Heart right ventricle (tissue), 16 donors: Measurements from ENCODE around the gene TRAPPC5. TPM values are rescaled to one million over a fixed set of nuclear protein-coding genes. Genes with fewer than 3 reads are reported as not detected.

Experiments
- ATAC-seq, 8 donors: fragments of 200-7000 bp; cut with Tn5 transposase; one replicate each; pipeline ENCODE4 v1.9.1; 2020; ENCODE audit warnings: mild to moderate bottlenecking in 8 of 8, moderate library complexity in 8 of 8, moderate number of reproducible peaks in 1 of 8
- DNase-seq, 2 donors: peaks; one replicate each; pipeline ENCODE4 v3.0.0-alpha.2; 2020
- H3K27ac ChIP-seq, 10 donors: fragments of 200-600 bp; sonication (generic) in 2 of 10; one replicate each; pipeline versions ENCODE4 v1.5.0 to v1.8.0; 2020 to 2022; ENCODE audit warnings: mild to moderate bottlenecking in 3 of 10
- H3K27me3 ChIP-seq, 7 donors: fragments of 200-600 bp; one replicate each; pipeline ENCODE4 v1.8.0; 2021 to 2022; ENCODE audit warnings: mild to moderate bottlenecking in 2 of 7
- H3K36me3 ChIP-seq, 9 donors: fragments of 200-600 bp; sonication (generic) in 1 of 9; one replicate each; pipeline versions ENCODE4 v1.5.0 to v1.8.0; 2020 to 2022; ENCODE audit warnings: mild to moderate bottlenecking in 2 of 9
- H3K4me1 ChIP-seq, 9 donors: fragments of 200-600 bp; sonication (generic) in 1 of 9; one replicate each; pipeline versions ENCODE4 v1.5.0 to v1.8.0; 2020 to 2022; ENCODE audit warnings: mild to moderate bottlenecking in 4 of 9
- H3K4me3 ChIP-seq, 10 donors: fragments of 200-600 bp; sonication (generic) in 2 of 10; one replicate each; pipeline versions ENCODE4 v1.5.0 to v1.8.0; 2020 to 2022; ENCODE audit warnings: mild to moderate bottlenecking in 7 of 10, moderate library complexity in 2 of 10
- H3K9me3 ChIP-seq, 11 donors: fragments of 200-600 bp in 10 of 11; sonication (generic) in 2 of 11; one replicate each; pipeline versions ENCODE4 v1.5.0 to v1.8.0; 2013 to 2022; ENCODE audit warnings: mild to moderate bottlenecking in 2 of 11, control low read depth in 1 of 11, moderate library complexity in 1 of 11
- CTCF ChIP-seq, 9 donors: fragments of 200-600 bp; sonication (generic) in 2 of 9; IDR thresholded peaks; one replicate each; pipeline versions ENCODE4 v1.5.0 to v1.8.0; 2021 to 2022; ENCODE audit warnings: antibody characterized with exemption in 9 of 9, mild to moderate bottlenecking in 5 of 9, moderate library complexity in 1 of 9
- WGBS, 2 donors: extraction: QIAGEN DNeasy Blood & Tissue Kit; methylation state at CpG; one replicate each; pipeline ENCODE4 v1.1.7; 2013; ENCODE audit warnings: inconsistent platforms in 1 of 2; 5-methylcytosine and 5-hydroxymethylcytosine counted together
- intact Hi-C, 10 donors: fragments of 100-400 bp; cut with DNase I; formaldehyde crosslinking; loops; one replicate each; pipeline versions ENCODE4 v1.11.1 to v1.14.2; 2022
- polyA plus RNA-seq, 2 donors: library from polyadenylated mRNA; stranded (reverse); fragments of 200-250 nt; gene quantifications; one replicate each; pipeline ENCODE4 v1.2.3, GENCODE V29; 2013
- total RNA-seq, 10 donors: library from RNA; stranded (reverse); fragmentation: NEBNext Ultra II Directional in 3 of 10; extraction: Animal tissue kit (Norgen Biotek cat#: 25700) in 3 of 10; gene quantifications; one replicate each; pipeline versions ENCODE4 v1.2.1 to v1.2.4, GENCODE V29; 2021 to 2023
- donor health status: Arrhythmogenic right ventricular cardiomyopathy.
- donor health status: ischemic (EF 13 %, LVEDD 7.1; RV severe dilation, severe dysfunction).
- donor health status: healthy with polysubstance abuse.
- donor health status: DM: no; HTN: yes; CAD: no.
- donor health status: DM: no; HTN: no; CAD: no.
- donor health status: ischemic (EF 25% LVEDD 6.9; RV normal size, moderate dysfunction).
- donor health status: ischemic (EF 25% LVEDD 5.7; RV mildly dilated, moderate dysfunction).
- donor health status: healthy.
- donor health status: DM: yes; HTN: yes; CAD: no.
- donor health status: Ischemic cardiomyopathy.
- donor health status: ischemic (EF 35%, LVEDD 5.7; RV mildly dilated, moderate dysfunction).
- donor health status: nonischemic (EF 11% LVEDD 7.7; RV severe dilation, severe dysfunction).
- donor health status: DM: yes; HTN: yes; CAD: no.
- donor health status: PGD.
- donor health status: ischemic (EF 29% LVEDD 5.4; RV normal size, mild dysfunction).
- donor health status: nonischemic (EF 23%, LVEDD 6.1; RV moderate dilation, normal function).

TRAPPC5 gene
- total and polyA plus RNA-seq, 12 donors: 75.3 to 388 (median 93.3) TPM

GRCh38 chr19:7699003-7699402, 18.4 kb downstream of the TRAPPC5 start:
- no peak for TF ChIP-seq CTCF (IDR thresholded peaks at IDR 0.05)
- H3K27ac ChIP-seq: no peak overlapping the region
- H3K9me3 ChIP-seq: no peaks in the 10 kb centered on the region
- no peak overlapping the region for H3K4me3 ChIP-seq
- H3K27me3 ChIP-seq: peaks cover 4 to 80% (median 50%) of the 10 kb centered on the region in 7 donors
- intact Hi-C loops: loop anchor here in 1 of 10 donors (10.0 kb wide), 1 partner anchor 96 kb away; no protein-coding TSS in a partner anchor
- WGBS, 2 donors: 35 to 46% methylated on average over 2 of the region's 2 CpGs
- DNase-seq: no peak
- peaks cover 0 to 5% (median 0%) of the 10 kb centered on the region in 9 donors for H3K4me1 ChIP-seq
- no peaks in the 10 kb centered on the region for H3K36me3 ChIP-seq
- ATAC-seq: no peak

- WGBS, 2 donors: 54 to 61% methylated on average over 15 of the region's 15 CpGs
- TF ChIP-seq CTCF (IDR thresholded peaks at IDR 0.05): no peak
- Histone ChIP-seq H3K27me3 (peaks cover 4 to 87% (median 50%) of the 10 kb centered on the region in 7 donors), H3K36me3 (no peaks in the 10 kb centered on the region), H3K9me3 (no peaks in the 10 kb centered on the region), H3K27ac (no peak overlapping the region), H3K4me1 (peaks cover 0 to 8% (median 0%) of the 10 kb centered on the region in 9 donors), H3K4me3 (no peak overlapping the region)
- ATAC-seq (no peak), DNase-seq (no peak)
- intact Hi-C loops: loop anchor here in 1 of 10 donors (10.0 kb wide), 1 partner anchor 95 kb away; no protein-coding TSS in a partner anchor
These were observed 19.1 kb downstream of the TRAPPC5 start for GRCh38 chr19:7699417-7700401.

GRCh38 chr19:7701049-7701653, 20.5 kb downstream of the TRAPPC5 start:
- 88 to 90% methylated on average over 12 of the region's 12 CpGs for WGBS, 2 donors
- H3K27me3 ChIP-seq: peaks cover 4 to 79% (median 50%) of the 10 kb centered on the region in 7 donors
- peaks cover 0 to 21% (median 0%) of the 10 kb centered on the region in 9 donors for H3K4me1 ChIP-seq
- no peak overlapping the region for H3K27ac ChIP-seq
- H3K36me3 ChIP-seq: no peaks in the 10 kb centered on the region
- no peaks in the 10 kb centered on the region for H3K9me3 ChIP-seq
- no peak for ATAC-seq
- TF ChIP-seq CTCF (IDR thresholded peaks at IDR 0.05): no peak
- intact Hi-C loops: no loop called here
- no peak overlapping the region for H3K4me3 ChIP-seq
- no peak for DNase-seq

- Histone ChIP-seq H3K9me3 (no peaks in the 10 kb centered on the region), H3K27me3 (peaks cover 4 to 72% (median 48%) of the 10 kb centered on the region in 7 donors), H3K4me3 (no peak within 1 kb of the TSS), H3K4me1 (peaks cover 0 to 28% (median 0%) of the 10 kb centered on the region in 9 donors), H3K36me3 (no peaks in the 10 kb centered on the region), H3K27ac (no peak within 1 kb of the TSS)
- DNase-seq (no peak), ATAC-seq (no peak)
- intact Hi-C loops: no loop called here
- no peak for TF ChIP-seq CTCF (IDR thresholded peaks at IDR 0.05)
- 53 to 59% methylated on average over 20 of the region's 20 CpGs for WGBS, 2 donors
These were observed 21.2 kb downstream of the TRAPPC5 start, which contains the start of gene FCER2 for GRCh38 chr19:7701654-7702457. Gene FCER2 (minus strand): TSS chr19:7702131. CDS start chr19:7699760, 2,371 bp downstream.
